HG02884 (cell line): ENCODE measurements around the gene DYNLT1.

ENCODE experiments used
- ATAC-seq: cut with Tn5 transposase; IDR thresholded peaks from one replicate; pipeline ENCODE4 v1.9.1; 2021; ENCODE audit warnings: mild to moderate bottlenecking, moderate library complexity; ENCODE audit not compliant: unreplicated experiment

Gene DYNLT1

DNA sequence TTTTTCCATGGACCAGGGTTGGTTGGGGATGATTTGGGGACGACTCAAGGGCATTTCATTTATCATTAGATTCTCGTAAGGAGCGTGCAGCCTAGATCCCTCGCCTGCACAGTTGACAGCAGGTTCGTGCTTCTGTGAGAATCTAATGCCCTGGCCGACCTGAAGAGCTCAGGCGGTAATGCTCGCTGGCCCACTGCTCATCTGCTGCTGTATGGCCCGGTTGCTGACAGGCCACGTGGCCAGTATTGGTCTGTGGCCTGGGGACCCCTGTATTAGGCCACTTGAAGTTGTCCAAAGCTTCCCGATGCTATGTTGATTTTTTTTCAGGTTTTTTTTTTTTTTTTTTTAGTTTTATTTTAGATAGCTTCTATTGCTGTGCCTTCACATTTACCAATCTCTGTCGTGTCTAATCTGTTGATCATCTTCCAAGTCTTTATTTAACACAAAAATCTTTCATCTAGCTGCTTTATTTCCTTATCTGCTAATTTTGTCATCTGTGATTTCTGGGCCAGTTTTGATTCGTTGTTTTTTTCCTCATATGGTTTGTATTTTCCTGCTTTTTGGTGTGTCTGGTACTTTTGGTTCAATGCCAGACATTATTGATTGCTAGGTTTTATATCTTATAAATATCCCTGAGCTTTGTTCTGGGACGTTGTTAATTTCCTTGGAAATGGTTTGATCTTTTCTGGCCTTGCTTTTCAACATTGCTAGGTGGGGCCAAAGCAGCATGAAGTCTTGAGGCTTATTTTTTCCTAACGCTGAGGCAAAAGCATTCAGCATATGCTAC, 41.1 kb downstream of the DYNLT1 start:
- ATAC-seq: no peak

GRCh38 chr6:158599635-158600034, 44.9 kb downstream of the DYNLT1 start:
- ATAC-seq: no peak

DNA sequence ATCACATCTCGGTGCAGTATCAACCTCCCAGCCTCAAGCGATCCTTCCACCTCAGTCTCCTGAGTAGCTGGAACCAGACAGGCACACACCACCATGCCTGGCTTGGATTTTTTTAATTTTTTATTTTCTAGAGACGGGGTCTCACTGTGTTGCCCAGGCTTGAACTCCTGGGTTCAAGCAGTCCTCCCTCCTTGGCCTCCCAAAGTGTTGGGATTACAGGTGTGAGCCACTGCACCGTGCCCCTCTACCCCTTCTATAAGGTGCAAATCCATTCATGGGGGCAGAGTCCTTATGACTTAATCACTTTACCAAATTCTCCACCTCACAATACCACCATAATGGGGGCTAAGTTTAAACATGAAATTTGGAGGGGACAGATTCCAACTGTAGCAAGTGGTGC, 47.0 kb downstream of the DYNLT1 start:
- ATAC-seq: no peak

- no peak for ATAC-seq
These were observed 47.7 kb downstream of the DYNLT1 start for GRCh38 chr6:158596861-158597260.

- ATAC-seq: no peak
These were observed 49.3 kb downstream of the DYNLT1 start for GRCh38 chr6:158595223-158595622.

DNA sequence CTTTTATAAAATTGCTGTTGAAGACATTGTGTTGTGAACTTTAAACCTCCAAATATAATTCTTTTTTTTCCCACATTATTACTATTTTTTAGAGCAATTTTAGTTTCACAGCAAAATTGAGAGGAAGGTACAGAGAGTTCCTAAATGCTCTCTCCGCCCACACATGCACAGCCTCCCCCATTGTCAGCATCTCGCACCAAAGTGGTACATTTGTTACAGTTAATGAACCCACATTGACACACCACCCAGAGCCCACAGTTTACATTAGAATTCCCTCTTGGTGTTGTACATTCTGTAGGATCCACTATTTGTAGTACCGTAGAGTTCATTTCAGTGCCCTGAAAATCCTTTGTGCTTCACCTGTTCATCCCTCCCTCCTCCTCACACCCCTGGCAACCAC, 50.9 kb downstream of the DYNLT1 start:
- no peak for ATAC-seq

DNA sequence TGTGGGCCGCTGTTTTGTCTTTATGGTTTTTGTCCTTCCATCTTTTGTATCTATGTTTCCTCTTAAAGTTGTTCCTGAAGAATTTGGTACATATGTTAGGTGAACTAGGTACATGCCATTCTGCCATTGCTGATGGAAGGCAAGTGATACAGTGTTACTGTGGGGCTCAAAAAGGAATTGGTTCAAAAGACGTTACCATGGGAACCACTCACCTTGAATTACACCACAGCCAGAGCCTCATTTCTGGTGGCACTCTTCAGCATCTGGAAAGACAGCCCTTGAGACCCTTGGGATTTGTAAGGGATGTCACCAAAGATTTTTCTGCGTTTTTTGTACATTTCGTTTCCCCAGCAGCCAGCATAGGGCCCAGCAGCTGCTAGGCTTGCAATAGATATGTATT, 52.7 kb downstream of the DYNLT1 start:
- ATAC-seq: no peak

- no peak for ATAC-seq
These were observed 53.3 kb downstream of the DYNLT1 start for GRCh38 chr6:158591134-158591809.

DNA sequence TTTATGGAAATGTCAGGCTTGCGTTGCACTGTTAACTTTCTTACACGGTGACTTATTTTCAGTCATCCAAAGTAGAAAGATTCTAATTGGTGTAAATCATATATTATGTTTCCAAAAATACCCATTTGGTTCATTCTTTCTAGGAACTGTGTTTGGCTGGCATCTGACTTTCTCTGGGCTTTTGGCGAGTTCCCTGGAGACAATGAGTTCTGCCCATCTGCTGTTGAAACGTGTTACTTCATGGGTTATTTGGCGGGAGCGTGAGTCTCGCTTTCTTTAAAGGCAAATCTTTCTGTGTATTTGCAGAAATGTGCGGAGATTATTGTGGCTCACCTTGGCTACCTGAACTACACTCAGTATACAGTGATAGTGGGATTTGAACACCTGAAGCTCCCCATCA, 55.2 kb downstream of the DYNLT1 start:
- ATAC-seq: no peak

GRCh38 chr6:158586652-158587051, 57.9 kb downstream of the DYNLT1 start:
- no peak for ATAC-seq
